Stomach (tissue), 4 donors: ENCODE measurements around the gene PARD3.

Experiments
- POLR2A ChIP-seq, 4 donors: fragments of 450-650 bp; IDR thresholded peaks; one replicate each; pipeline ENCODE4 v1.6.1; 2016; ENCODE audit warnings: antibody characterized with exemption in 4 of 4, control low read depth in 2 of 4, mild to moderate bottlenecking in 1 of 4, moderate library complexity in 1 of 4
- TF ChIP-seq, protein P1 (sequence below), 7 experiments: fragments of 450-650 bp in 4 of 7; fragments of 200-600 bp in 3 of 7; sonication (generic) in 3 of 7; IDR thresholded peaks; one replicate each; pipeline ENCODE4 v1.5.1; 2016 to 2019; ENCODE audit warnings: antibody characterized with exemption in 7 of 7, control low read depth in 2 of 7, mild to moderate bottlenecking in 1 of 7

DNA sequence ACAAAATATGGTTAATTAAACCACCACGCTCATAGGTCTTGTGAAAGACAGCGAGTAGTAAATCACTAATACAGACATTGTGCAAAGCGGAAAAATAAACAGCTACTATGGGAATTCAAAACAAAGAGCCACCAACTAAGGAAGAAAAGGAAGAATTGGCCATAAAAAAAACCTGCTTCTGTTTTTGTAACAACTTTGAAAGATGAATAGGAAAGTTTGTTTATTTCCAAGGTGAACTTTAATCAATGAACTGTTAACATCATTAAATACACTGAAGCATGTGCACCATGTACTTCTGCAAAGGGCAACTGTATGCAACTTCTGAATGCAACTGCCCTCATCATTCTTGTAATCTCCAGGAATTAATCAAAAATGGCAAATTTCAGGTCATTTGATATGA, 651.1 kb downstream of the PARD3 start:
- TF ChIP-seq, protein P1, sequence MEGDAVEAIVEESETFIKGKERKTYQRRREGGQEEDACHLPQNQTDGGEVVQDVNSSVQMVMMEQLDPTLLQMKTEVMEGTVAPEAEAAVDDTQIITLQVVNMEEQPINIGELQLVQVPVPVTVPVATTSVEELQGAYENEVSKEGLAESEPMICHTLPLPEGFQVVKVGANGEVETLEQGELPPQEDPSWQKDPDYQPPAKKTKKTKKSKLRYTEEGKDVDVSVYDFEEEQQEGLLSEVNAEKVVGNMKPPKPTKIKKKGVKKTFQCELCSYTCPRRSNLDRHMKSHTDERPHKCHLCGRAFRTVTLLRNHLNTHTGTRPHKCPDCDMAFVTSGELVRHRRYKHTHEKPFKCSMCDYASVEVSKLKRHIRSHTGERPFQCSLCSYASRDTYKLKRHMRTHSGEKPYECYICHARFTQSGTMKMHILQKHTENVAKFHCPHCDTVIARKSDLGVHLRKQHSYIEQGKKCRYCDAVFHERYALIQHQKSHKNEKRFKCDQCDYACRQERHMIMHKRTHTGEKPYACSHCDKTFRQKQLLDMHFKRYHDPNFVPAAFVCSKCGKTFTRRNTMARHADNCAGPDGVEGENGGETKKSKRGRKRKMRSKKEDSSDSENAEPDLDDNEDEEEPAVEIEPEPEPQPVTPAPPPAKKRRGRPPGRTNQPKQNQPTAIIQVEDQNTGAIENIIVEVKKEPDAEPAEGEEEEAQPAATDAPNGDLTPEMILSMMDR (IDR thresholded peaks at IDR 0.05) = no peak
- no peak for TF ChIP-seq POLR2A (IDR thresholded peaks at IDR 0.05)
